NCI-H524 (cell line): Measurements from ENCODE around the gene CDIP1.
A peak's percentile ranks its signal among the peaks of the same experiment; 100 is the strongest.

Source experiments
- DNase-seq, 2 experiments: peaks; one replicate each; lab custom pipeline; 2025; lab: John Stamatoyannopoulos, UW

CDIP1 gene

DNA sequence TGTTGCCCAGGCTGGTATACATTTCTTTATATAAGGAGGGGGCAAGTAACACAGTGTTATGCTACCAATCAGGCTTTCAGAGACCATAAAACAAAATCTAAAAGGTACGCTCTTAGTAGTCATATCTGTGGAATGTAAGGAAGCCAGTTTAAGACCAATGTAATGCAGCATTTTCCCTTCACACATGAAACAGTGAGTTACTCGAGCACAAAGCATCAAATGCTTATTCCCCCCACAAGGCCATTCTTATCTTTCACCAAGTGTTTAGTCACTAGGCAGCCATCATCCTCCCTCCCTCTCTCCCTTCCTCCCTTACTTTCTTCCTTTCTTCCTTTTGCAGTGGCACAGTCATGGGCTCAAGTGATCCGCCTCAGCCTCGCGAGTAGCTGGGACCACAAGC is 49.5 kb downstream of the CDIP1 start:
- no peak for DNase-seq

DNA sequence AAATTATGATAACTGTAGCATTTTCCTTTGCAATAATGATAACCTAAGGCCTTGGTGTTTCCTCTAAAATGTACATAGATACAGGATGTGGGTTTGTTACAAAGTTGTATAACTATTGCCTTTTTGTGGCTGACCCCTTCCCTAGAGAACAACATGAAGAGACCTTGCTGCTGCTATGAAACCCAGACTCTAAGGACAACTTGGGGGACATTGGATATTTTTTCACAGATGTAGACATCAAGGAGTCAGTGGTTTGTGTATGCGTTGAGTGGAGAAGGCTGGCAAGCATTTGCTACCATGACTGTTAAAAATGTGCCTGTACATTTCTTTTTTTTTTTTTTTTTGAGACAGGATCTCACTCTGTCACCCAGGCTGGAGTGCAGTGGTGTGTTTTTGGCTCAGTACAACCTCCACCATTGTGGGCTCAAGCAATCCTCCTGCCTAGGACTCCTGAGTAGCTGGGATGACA is 50.0 kb downstream of the CDIP1 start:
- DNase-seq = no peak

DNA sequence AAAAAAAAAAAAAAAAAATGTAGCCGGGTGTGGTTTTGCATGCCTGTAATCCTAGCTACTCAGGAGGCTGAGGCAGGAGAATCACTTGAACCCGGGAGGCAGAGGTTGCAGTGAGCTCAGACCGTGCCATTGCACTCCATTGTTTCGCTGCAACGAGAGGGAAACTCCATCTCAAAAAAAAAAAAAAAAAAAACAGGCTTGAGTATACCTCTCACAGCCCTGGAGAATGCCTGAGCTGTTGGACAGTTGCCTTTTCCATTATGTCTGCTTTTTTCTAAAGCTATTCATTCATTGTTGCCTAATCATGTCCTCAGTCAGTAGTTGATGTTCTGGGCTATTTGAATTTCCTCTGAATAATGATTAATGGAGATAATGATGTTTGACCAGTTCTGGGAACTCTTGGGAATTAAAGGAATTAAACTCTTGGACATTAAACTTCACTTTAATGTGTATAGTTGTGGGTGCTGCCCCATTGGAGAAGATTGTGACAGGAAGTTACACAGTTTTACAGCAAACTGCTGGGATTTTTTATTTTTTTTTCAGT is 50.5 kb downstream of the CDIP1 start:
- no peak for DNase-seq

DNA sequence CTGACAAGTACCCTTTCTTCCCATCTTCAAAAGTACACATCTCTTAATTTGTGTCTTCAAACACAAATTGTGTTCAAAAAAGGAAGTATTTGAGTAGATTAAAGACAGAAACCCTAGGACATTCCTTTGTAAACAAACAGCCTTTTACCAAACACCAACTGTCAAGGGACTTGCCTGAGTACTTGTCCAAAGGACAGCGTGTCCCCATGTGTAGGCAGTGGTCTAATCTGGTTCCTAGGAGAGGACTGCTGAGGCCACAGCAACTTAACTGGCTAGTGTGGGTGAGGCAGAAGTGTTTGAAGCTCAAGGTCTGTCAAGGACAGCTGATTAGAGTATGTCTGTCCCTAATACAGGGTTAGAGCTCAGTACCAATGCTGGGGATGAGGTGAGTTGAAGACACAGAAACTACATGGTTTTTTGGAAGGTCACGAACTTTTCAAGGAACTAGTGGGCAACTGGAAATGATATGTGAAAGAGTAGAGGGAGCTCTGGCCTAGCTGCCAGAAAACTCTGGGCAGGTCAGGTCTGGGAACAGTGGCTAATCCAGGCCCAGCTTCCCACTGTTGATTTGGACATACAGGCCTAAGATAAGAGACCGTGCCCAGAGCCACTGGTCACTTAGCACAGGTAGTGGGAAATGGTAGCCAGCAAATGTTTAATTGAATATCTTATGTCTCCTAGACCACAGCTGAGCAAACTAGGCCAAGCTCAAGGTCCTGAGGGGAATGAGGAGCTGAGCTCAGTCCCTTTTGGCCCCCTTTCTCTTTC is 52.3 kb downstream of the CDIP1 start:
- DNase-seq = no peak

DNA sequence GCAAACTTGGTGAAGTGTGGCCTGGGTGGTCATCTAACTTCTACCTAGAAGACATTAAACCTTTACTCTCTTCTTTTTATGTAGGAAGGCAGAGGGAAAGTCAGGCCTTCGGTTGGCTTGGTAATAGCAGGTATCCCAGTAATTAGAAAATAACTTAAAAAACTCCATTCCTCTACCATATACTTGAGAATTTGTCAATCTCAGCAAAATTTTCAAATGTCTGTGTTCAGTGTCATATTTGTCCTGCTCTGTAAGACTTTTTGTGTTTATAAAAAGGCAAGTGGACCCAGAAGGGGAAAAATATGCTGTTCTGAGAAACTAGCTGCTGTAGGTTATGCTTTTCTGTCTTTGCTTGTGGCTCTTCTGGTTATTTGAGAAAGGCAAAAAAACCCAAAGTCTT is 56.6 kb downstream of the CDIP1 start:
- no peak for DNase-seq

DNA sequence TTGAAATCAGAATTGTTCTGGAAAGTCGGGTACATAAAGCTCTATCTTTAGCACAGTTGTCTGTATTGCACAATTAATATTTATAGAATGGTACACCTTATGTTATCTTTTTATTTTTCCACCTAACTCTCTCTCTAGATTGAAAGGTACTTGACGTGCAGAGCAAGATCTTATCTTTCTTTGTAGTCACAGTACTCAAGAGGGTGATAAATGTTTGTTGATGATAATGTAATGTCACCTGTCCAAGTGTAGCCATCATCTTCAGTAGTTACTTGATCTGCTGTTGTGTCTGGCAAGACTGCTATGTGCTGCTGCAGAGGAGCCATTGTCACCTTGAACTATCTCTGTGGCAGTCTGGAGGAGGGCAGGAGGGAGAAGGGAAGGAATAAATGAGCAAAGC is 57.0 kb downstream of the CDIP1 start:
- DNase-seq = peak in 1 of 2 experiments; percentile 20

DNA sequence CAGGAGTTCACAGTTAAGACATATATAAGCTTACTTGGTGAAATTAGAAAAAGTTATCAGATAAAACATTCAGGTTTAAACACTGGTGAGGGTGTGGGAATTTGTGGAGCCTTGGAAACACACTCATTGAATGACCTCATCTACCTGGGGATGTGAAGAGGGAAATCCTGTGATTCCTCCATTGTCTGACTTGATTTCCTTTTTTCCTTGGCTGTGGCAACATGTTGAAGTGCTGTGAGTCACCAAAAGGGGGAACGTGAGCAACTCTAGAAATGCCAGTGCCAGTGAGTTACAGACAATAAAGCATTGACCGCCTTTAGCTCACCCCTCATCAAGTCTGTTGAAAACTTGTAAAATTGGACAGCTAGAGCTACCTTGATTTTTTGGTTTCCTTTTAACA is 60.6 kb downstream of the CDIP1 start:
- DNase-seq = no peak

DNA sequence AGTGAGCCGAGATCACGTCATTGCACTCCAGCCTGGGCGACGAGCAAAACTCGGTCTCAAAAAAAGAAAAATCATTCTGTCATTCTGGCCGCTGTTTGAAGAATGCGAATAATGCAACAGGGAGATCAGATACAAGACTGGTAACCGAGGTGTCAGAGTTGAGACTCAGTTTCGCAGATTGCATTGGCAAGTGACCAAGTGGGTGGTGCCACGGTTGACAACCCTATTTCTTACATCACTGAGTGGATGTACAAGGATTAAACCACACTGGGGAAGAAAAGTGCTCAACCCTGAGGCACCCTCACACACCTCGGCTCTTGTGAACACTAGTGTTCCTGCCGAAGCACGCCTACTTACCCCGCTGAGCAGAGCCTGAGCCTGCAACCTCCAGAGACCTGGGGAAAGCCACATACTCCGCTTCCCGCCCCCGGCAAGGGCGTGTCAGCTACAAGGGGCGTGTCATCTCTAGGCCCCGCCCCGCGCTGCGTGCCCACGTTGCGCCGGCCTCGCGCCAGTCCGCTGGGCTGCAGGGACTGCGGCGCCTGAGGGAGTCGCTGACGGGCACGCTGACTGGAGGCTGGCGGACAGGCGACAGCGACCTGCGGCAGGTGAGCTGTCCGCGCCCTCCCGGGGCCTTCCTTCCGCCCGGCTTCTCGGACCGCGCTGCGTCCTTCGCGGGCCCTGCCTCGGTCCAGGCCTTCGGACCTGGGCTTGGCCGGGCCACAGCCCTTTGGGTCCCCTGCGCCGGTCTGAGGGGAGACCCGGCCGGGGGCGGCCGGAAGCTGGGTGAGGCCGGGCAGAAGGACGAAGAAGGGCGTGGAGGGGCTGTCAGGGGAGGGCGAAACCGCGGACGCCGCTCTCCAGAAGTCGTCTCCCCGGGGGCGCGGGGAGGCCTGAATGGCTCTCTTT is 62.4 kb downstream of the CDIP1 start, which contains the start of gene HMOX2:
Gene HMOX2 (plus strand): TSS at position 519 of the 909 bp plus-strand sequence. CDS start 29,127 bp downstream, outside the sequence.
- DNase-seq = peak; percentile 76 to 94

DNA sequence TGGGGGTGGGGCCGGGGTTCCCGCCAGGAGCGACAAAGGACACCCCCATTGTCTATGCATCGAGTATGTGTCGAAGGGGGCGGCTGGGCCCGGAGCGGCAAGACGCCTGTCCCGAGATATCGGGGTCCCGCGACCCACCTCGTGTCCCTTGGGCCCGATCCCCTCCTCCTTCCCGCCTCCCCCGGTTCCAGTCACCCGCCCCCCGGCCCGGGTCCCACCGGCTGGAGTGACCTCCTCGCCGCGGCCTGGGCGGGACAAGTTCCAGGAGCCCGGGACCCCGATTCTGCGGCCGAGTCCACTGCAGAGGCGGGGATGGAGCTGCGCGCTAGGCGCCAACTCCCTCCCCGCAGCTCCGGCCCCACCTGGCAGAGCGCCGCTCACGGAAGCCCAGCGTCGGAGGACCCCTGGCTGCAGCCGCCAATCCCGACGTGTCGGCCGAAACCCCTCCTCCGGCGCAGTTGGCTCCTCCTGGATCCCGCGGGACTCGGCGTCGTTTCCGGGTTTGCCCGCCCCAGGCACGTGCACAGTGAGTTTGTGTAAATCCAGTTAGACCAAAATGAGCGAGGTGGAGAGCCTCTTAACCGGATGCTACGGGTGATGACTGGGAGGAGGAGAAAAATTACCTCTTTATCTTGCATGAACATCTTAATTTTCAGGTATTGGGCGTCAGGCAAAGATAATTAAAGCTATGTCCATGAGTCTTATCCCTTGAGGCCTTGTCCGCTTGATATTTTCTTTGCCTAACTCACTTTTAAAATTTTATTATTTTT is 64.2 kb downstream of the CDIP1 start, which contains the start of gene NMRAL1:
Gene NMRAL1 (minus strand): TSS at position 434 of the 770 bp plus-strand sequence. CDS start 493 bp downstream, outside the sequence.
- DNase-seq = no peak

DNA sequence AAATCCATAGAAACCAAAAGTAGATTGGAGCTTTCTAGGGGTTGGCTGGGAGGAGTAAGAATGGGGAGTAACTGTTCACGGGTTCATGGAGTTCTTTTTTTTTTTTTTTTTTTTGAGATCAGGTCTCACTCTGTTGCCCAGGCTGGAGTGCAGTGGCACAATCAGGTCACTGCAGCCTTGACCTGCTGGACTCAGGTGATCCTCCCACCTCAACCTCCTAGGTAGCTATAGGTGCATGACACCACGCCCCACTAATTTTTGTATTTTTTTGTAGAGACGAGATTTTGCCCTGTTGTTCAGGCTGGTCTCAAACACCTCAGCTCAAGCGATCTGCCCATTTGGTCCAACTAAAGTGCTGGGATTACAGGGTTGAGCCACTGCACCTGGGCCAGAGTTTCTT is 65.7 kb downstream of the CDIP1 start:
- no peak for DNase-seq

DNA sequence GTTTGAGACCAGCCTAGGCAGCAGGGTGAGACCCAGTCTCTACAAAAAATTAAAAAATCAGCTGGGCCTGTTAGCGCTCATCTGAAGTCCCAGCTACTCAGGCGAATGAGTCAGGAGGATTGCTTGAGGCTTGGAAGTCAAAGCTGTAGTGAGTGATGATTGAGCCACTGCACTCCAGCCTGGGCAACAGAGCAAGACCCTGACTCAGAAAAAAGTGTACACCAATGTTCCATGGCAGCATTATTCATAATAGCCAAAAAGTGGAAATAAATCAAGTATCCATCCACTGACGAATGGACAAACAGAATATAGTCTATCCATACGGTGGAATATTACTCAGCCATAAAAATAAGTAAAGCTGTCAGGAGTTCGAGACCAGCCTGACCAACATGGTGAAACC is 66.7 kb downstream of the CDIP1 start:
- DNase-seq = no peak

DNA sequence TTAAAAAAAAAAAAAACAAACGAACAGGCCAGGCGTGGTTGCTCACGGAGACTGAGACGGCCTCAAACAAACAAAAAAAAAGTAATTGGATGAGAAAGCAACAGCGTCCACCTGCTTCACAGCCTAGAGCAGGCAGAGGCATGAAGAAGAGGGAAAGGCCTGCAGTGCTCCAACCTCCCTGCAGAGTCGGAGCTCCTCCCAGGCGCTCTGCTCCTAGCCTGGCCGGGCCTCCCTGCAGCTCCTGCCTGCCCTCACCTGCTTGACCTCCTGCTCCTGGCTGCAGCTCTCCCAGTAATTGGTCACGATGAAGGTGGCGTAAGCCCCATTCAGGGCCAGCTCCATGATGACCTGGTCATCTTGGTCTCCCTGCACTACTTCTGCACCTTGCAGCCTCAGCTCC is 69.6 kb downstream of the CDIP1 start:
- DNase-seq = no peak

DNA sequence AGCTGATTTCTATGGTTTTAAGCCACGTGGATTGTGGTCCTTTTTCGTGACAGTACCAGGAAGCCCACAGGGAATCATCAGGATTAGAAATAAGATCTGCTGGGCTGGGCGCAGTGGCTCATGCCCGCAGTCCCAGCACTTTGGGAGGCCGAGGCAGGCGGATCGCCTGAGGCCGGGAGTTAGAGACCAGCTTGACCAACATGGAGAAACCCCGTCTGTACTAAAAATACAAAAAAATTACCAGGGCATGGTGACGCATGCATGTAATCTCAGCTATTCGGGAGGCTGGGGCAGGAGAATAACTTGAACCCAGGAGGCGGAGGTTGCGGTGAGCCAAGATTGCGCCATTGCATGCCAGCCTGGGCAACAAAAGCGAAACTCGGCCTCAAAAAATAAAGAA is 70.7 kb downstream of the CDIP1 start:
- DNase-seq = no peak

DNA sequence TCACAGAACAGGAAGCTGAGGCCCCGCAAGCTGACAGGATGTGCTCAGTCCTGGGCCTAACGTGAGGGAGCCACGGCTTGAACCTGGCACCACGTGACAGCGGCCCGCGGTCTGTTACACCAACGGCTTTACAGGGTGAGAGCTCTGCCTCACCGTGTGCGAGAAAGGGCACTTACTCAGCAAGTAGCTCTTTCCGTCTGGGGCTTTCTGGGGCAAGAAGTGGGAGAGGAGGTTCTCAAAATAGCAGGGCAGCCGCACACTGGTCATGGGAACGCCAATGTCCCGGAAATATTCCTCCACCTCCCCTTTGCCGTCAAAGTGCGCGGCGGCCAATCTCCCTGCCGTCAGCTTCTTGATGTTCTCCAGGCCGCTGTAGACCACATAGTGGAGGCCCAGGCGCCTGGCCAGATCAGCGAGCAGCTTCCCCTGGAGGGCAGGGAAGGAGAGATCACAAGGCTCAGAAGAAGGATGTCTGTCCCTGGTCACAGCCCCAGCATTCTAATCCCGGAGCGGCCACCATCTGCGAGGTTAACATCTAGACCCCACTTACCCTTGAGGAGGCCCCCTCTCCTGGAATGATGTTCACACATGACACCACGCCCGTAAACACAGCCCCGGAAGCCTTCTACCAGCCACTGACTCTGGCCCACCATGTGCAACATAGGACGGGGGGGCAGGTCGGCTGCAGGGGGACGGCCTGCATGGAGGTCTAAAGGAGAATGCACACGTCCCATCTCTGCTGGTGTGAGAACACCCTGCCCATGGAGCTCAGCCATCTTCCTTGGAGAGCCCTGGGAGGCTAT is 72.4 kb downstream of the CDIP1 start:
- DNase-seq = no peak

DNA sequence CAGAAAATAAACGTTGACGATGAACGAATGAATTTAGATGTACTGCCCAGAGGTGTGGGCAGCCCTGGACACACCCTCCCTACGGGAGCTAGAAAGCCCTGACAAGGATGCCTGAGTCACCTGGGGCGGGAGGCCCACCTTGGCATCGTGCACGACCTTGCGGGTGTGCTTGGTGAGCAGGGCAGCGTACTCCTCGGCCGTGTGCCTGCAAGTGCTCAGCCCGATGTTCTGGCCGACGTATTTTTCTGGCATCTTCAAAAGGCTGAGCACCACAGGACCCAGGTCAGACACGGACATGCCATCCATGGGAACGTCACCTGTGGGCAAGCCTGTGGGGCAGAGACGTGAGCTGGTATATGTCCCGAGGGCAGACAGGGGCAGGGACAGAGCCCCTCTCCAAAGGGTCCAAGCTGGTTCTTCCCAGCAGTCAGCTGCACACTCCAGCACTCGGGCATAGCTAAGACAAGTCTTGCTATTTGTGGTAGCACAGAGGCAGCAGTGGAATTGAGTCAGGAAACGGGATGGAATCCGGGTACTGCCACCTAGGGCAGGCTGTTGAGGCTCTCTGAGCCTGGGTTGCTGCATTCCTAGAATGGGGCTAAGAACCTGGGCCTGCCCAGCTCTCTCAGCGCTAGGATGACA is 74.9 kb downstream of the CDIP1 start:
- no peak for DNase-seq

DNA sequence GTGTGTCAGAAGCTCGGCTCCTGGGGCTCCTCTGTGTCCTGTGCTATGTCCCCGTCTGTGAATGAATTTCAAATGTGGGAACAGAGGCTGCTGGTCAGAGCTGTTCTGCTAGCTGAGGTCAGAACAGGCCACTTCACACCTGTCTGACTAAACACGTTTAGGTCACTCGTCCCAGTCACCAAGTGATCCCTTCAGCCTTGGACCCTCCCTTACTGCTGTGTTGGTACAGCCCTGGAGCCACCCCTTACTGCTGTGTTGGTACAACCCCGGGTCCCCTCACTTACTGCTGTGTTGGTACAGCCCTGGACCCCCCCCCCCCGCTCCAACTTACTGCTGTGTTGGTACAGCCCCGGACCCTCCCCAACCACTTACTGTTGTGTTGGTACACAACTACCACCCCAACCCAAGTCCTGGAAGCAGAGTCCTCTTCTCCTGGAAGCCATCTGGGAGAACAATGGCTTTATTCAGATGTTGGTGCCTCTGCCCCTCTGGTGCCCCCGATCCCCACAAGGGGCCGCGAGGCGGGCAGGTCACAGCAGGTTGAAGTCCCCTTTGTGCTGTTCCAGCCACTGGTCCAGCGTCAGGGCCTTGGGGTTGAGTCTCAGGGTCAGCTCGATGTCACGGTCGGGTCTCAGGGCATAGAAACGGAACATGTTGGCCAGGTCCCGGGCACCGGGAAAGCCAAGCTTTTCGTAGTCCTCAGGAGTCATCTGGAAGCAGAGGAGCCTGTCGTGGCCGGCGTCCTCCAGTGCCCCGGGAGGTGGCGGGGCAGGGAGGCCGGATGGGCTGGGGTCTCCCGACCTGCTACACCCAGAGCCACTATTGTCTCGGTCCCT is 77.1 kb downstream of the CDIP1 start:
- no peak for DNase-seq

DNA sequence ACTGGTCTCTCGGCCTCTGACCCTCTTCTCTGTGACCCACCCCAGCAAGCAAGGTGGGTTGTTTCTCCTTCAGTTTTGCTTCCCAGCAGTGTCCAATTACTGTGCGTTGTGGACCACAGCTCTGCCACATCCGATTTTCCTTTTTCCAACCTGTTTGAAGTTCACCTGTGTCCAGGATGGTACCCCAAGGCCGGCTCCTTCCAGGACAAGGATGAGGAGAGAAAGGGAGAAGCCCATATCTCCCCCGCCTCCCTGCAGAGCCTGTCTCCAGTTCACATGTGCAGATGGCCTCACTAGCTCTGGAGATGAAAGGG is 77.7 kb downstream of the CDIP1 start:
- DNase-seq = no peak
